T-helper 17 cell (primary cell): ENCODE results near the gene ZNF860. TPM values are rescaled to one million over a fixed set of nuclear protein-coding genes. Genes with fewer than 3 reads are reported as not detected.

ENCODE experiments used
- ATAC-seq: fragments of 150-1000 bp; cut with Tn5 transposase; 2 replicates; pipeline ENCODE4 v1.10.0; 2021; ENCODE audit warnings: mild to moderate bottlenecking, moderate library complexity
- DNase-seq, 3 donors: peaks; one replicate each; pipeline versions ENCODE4 v3.0.0 to v3.0.0-alpha.2; 2020 to 2021
- H3K9me3 ChIP-seq: one replicate; pipeline ENCODE4 v1.7.0; 2013; ENCODE audit warnings: low read length, mild to moderate bottlenecking; ENCODE audit not compliant: control insufficient read depth, poor library complexity, severe bottlenecking
- H3K27ac Mint-ChIP-seq: one replicate; pipeline ENCODE4 v1.8.0; 2022; ENCODE audit warnings: mild to moderate bottlenecking, moderate library complexity, mixed read lengths
- H3K27me3 Mint-ChIP-seq: one replicate; pipeline ENCODE4 v1.8.0; 2022; ENCODE audit warnings: mixed read lengths
- H3K36me3 Mint-ChIP-seq: one replicate; pipeline ENCODE4 v1.8.0; 2022; ENCODE audit warnings: low read depth, mixed read lengths
- H3K4me1 Mint-ChIP-seq: one replicate; pipeline ENCODE4 v1.8.0; 2022; ENCODE audit warnings: mild to moderate bottlenecking, mixed read lengths
- H3K4me3 Mint-ChIP-seq: one replicate; pipeline ENCODE4 v1.8.0; 2022; ENCODE audit warnings: mild to moderate bottlenecking, moderate library complexity, mixed read lengths
- total RNA-seq, 4 donors: library from RNA in 2 of 4; stranded (reverse) in 2 of 4; gene quantifications; one replicate each; pipeline ENCODE4 v1.2.3 and lab custom pipeline; 2022 to 2026

The ZNF860 gene
- total RNA-seq (under 1 TPM in 1 of 2 donors, not detected in 1; 0.25 TPM), total RNA-seq (lab: John Stamatoyannopoulos, UW) (0 to 0.15 reads per million in 2 donors)

GRCh38 chr3:31981206-31982181, at the start of gene ZNF860, which contains the start of gene OSBPL10:
TSS of gene ZNF860 (plus strand) at chr3:31981750. CDS start at chr3:31989080, 7,330 bp downstream.
TSS of gene OSBPL10 (minus strand) at chr3:31981262. CDS start at chr3:31981179, 83 bp downstream.
- H3K27ac Mint-ChIP-seq, result no peak within 1 kb of the TSS

GRCh38 chr3:31932990-31933389, 48.6 kb upstream of the ZNF860 start:
- Mint-ChIP-seq H3K4me1 (no peaks in the 10 kb centered on the region), H3K36me3 (no peaks in the 10 kb centered on the region), H3K4me3 (no peak overlapping the region), H3K27me3 (no peaks in the 10 kb centered on the region), H3K27ac (no peak overlapping the region)
- ATAC-seq, result no peak
- no peaks in the 10 kb centered on the region for H3K9me3 ChIP-seq
- no peak for DNase-seq

More at GRCh38 chr3:31981206-31982181, at the start of gene ZNF860, which contains the start of gene OSBPL10:
- no peak for DNase-seq
- Mint-ChIP-seq H3K4me3 (peak within 1 kb of the TSS; percentile 94), H3K4me1 (peaks cover 8% of the 10 kb centered on the region), H3K27me3 (peaks cover 60% of the 10 kb centered on the region), H3K36me3 (peaks cover 6% of the 10 kb centered on the region)
- peak; percentile 60 for ATAC-seq
- no peaks in the 10 kb centered on the region for H3K9me3 ChIP-seq

- ATAC-seq, result no peak
- DNase-seq, result no peak
- Mint-ChIP-seq H3K27ac (no peak overlapping the region), H3K4me3 (no peak overlapping the region), H3K4me1 (no peaks in the 10 kb centered on the region), H3K36me3 (no peaks in the 10 kb centered on the region), H3K27me3 (no peaks in the 10 kb centered on the region)
- H3K9me3 ChIP-seq, result no peaks in the 10 kb centered on the region
These were observed 47.5 kb upstream of the ZNF860 start for GRCh38 chr3:31934018-31934417.

- H3K4me3 Mint-ChIP-seq, result no peak overlapping the region
- no peaks in the 10 kb centered on the region for H3K9me3 ChIP-seq
- H3K27ac Mint-ChIP-seq, result no peak overlapping the region
- ATAC-seq (no peak), DNase-seq (no peak)
- H3K27me3 Mint-ChIP-seq, result no peaks in the 10 kb centered on the region
- no peaks in the 10 kb centered on the region for H3K36me3 Mint-ChIP-seq
- no peaks in the 10 kb centered on the region for H3K4me1 Mint-ChIP-seq
These were observed 46.7 kb upstream of the ZNF860 start for GRCh38 chr3:31934866-31935265.

GRCh38 chr3:31936420-31937060, 45.0 kb upstream of the ZNF860 start:
- ATAC-seq (no peak), DNase-seq (no peak)
- H3K9me3 ChIP-seq, result no peaks in the 10 kb centered on the region
- Mint-ChIP-seq H3K27me3 (no peaks in the 10 kb centered on the region), H3K27ac (no peak overlapping the region), H3K4me3 (no peak overlapping the region), H3K36me3 (no peaks in the 10 kb centered on the region), H3K4me1 (no peaks in the 10 kb centered on the region)

- H3K9me3 ChIP-seq, result no peaks in the 10 kb centered on the region
- ATAC-seq (no peak), DNase-seq (no peak)
- Mint-ChIP-seq H3K27me3 (no peaks in the 10 kb centered on the region), H3K4me3 (no peak overlapping the region), H3K4me1 (no peaks in the 10 kb centered on the region), H3K27ac (no peak overlapping the region), H3K36me3 (no peaks in the 10 kb centered on the region)
These were observed 44.3 kb upstream of the ZNF860 start for GRCh38 chr3:31937225-31937624.

GRCh38 chr3:31942446-31942845, 39.1 kb upstream of the ZNF860 start:
- no peak for ATAC-seq
- Mint-ChIP-seq H3K4me3 (no peak overlapping the region), H3K4me1 (no peaks in the 10 kb centered on the region), H3K36me3 (no peaks in the 10 kb centered on the region), H3K27me3 (peaks cover 11% of the 10 kb centered on the region), H3K27ac (no peak overlapping the region)
- DNase-seq, result no peak
- H3K9me3 ChIP-seq, result no peaks in the 10 kb centered on the region

- no peak for ATAC-seq
- Mint-ChIP-seq H3K27ac (no peak overlapping the region), H3K4me1 (no peaks in the 10 kb centered on the region), H3K4me3 (no peak overlapping the region), H3K36me3 (no peaks in the 10 kb centered on the region), H3K27me3 (peaks cover 14% of the 10 kb centered on the region)
- no peak for DNase-seq
- no peaks in the 10 kb centered on the region for H3K9me3 ChIP-seq
These were observed 38.5 kb upstream of the ZNF860 start for GRCh38 chr3:31943041-31943440.

- ATAC-seq (no peak), DNase-seq (no peak)
- Mint-ChIP-seq H3K4me1 (no peaks in the 10 kb centered on the region), H3K27me3 (peaks cover 21% of the 10 kb centered on the region), H3K36me3 (no peaks in the 10 kb centered on the region), H3K27ac (no peak overlapping the region), H3K4me3 (no peak overlapping the region)
- no peaks in the 10 kb centered on the region for H3K9me3 ChIP-seq
These were observed 35.9 kb upstream of the ZNF860 start for GRCh38 chr3:31945738-31946052.

GRCh38 chr3:31946484-31947081, 35.0 kb upstream of the ZNF860 start:
- Mint-ChIP-seq H3K36me3 (no peaks in the 10 kb centered on the region), H3K27me3 (peaks cover 21% of the 10 kb centered on the region), H3K4me1 (no peaks in the 10 kb centered on the region), H3K4me3 (no peak overlapping the region), H3K27ac (no peak overlapping the region)
- H3K9me3 ChIP-seq, result no peaks in the 10 kb centered on the region
- no peak for DNase-seq
- ATAC-seq, result no peak

- Mint-ChIP-seq H3K27me3 (peaks cover 24% of the 10 kb centered on the region), H3K4me1 (peaks cover under 1% of the 10 kb centered on the region), H3K4me3 (no peak overlapping the region), H3K27ac (no peak overlapping the region), H3K36me3 (no peaks in the 10 kb centered on the region)
- DNase-seq, result no peak
- H3K9me3 ChIP-seq, result no peaks in the 10 kb centered on the region
- no peak for ATAC-seq
These were observed 34.4 kb upstream of the ZNF860 start for GRCh38 chr3:31947162-31947561.

- no peak for DNase-seq
These were observed 33.9 kb upstream of the ZNF860 start for GRCh38 chr3:31947671-31948091.

GRCh38 chr3:31948280-31948679, 33.3 kb upstream of the ZNF860 start:
- no peaks in the 10 kb centered on the region for H3K9me3 ChIP-seq
- peaks cover 3% of the 10 kb centered on the region for H3K4me1 Mint-ChIP-seq
- no peak overlapping the region for H3K4me3 Mint-ChIP-seq
- ATAC-seq (no peak), DNase-seq (no peak)
- no peak overlapping the region for H3K27ac Mint-ChIP-seq
- no peaks in the 10 kb centered on the region for H3K36me3 Mint-ChIP-seq
- H3K27me3 Mint-ChIP-seq, result peaks cover 28% of the 10 kb centered on the region

More at GRCh38 chr3:31947671-31948091, 33.9 kb upstream of the ZNF860 start:
- no peak overlapping the region for H3K27ac Mint-ChIP-seq
- peaks cover 3% of the 10 kb centered on the region for H3K4me1 Mint-ChIP-seq
- H3K27me3 Mint-ChIP-seq, result peaks cover 27% of the 10 kb centered on the region
- no peak overlapping the region for H3K4me3 Mint-ChIP-seq
- H3K9me3 ChIP-seq, result no peaks in the 10 kb centered on the region
- H3K36me3 Mint-ChIP-seq, result no peaks in the 10 kb centered on the region
- no peak for ATAC-seq
